Measurements from ENCODE around the gene LAMP1.

The LAMP1 gene

GRCh38 chr13:113353254-113353653 lies 56.2 kb downstream of the LAMP1 start:
- TF ChIP-seq USF1 (IDR thresholded peaks at IDR 0.05) = no peak
- no peak for TF ChIP-seq EP300 (IDR thresholded peaks at IDR 0.05; ENCODE audit: borderline replicate concordance)
- no peak for TF ChIP-seq EGR1 (IDR thresholded peaks at IDR 0.05)
- no peak for TF ChIP-seq TEAD4 (IDR thresholded peaks at IDR 0.05)
- TF ChIP-seq RAD21 (IDR thresholded peaks at IDR 0.05; ENCODE audit: low read depth) = no peak
- TF ChIP-seq FOXM1 (IDR thresholded peaks at IDR 0.05; ENCODE audit: borderline replicate concordance, low read depth) = no peak
- TF ChIP-seq NFIC (IDR thresholded peaks at IDR 0.05) = no peak
- TF ChIP-seq ZBTB7A (IDR thresholded peaks at IDR 0.05; ENCODE audit: low read depth) = no peak
- no peak for TF ChIP-seq CEBPB (IDR thresholded peaks at IDR 0.05)
- no peak for TF ChIP-seq REST (IDR thresholded peaks at IDR 0.05; ENCODE audit: low read depth)
- no peak for TF ChIP-seq MAX (IDR thresholded peaks at IDR 0.05)

GRCh38 chr13:113354831-113355610 lies 58.0 kb downstream of the LAMP1 start:
- TF ChIP-seq NFIC (IDR thresholded peaks at IDR 0.05) (no peak), ZBTB7A (IDR thresholded peaks at IDR 0.05; ENCODE audit: low read depth) (no peak)

- TF ChIP-seq EGR1 (IDR thresholded peaks at IDR 0.05) (no peak), TAF1 (IDR thresholded peaks at IDR 0.05; ENCODE audit: low read depth) (no peak), CREB1 (IDR thresholded peaks at IDR 0.05; ENCODE audit: low read depth) (no peak), EP300 (IDR thresholded peaks at IDR 0.05; ENCODE audit: borderline replicate concordance) (no peak), FOXM1 (IDR thresholded peaks at IDR 0.05; ENCODE audit: borderline replicate concordance, low read depth) (no peak), TEAD4 (IDR thresholded peaks at IDR 0.05) (no peak)
Measured at GRCh38 chr13:113355621-113356020, 58.6 kb downstream of the LAMP1 start.

GRCh38 chr13:113356596-113356995 lies 59.6 kb downstream of the LAMP1 start:
- TF ChIP-seq RAD21 (IDR thresholded peaks at IDR 0.05; ENCODE audit: low read depth) (no peak), TEAD4 (IDR thresholded peaks at IDR 0.05) (no peak), USF1 (IDR thresholded peaks at IDR 0.05) (no peak), CREB1 (IDR thresholded peaks at IDR 0.05; ENCODE audit: low read depth) (no peak), EP300 (IDR thresholded peaks at IDR 0.05; ENCODE audit: borderline replicate concordance) (no peak), EGR1 (IDR thresholded peaks at IDR 0.05) (no peak), YY1 (IDR thresholded peaks at IDR 0.05; ENCODE audit: low read depth) (no peak), CEBPB (IDR thresholded peaks at IDR 0.05) (no peak), REST (IDR thresholded peaks at IDR 0.05; ENCODE audit: low read depth) (no peak), NFIC (IDR thresholded peaks at IDR 0.05) (no peak), MAX (IDR thresholded peaks at IDR 0.05) (no peak), ZBTB7A (IDR thresholded peaks at IDR 0.05; ENCODE audit: low read depth) (no peak), TAF1 (IDR thresholded peaks at IDR 0.05; ENCODE audit: low read depth) (no peak), FOXM1 (IDR thresholded peaks at IDR 0.05; ENCODE audit: borderline replicate concordance, low read depth) (no peak), TCF12 (IDR thresholded peaks at IDR 0.05; ENCODE audit: low read depth) (no peak)

GRCh38 chr13:113357529-113357928 lies 60.5 kb downstream of the LAMP1 start:
- TF ChIP-seq MAX (IDR thresholded peaks at IDR 0.05) (no peak), REST (IDR thresholded peaks at IDR 0.05; ENCODE audit: low read depth) (no peak), EGR1 (IDR thresholded peaks at IDR 0.05) (no peak), TAF1 (IDR thresholded peaks at IDR 0.05; ENCODE audit: low read depth) (no peak), USF1 (IDR thresholded peaks at IDR 0.05) (no peak), RAD21 (IDR thresholded peaks at IDR 0.05; ENCODE audit: low read depth) (no peak), FOXM1 (IDR thresholded peaks at IDR 0.05; ENCODE audit: borderline replicate concordance, low read depth) (no peak), ZBTB7A (IDR thresholded peaks at IDR 0.05; ENCODE audit: low read depth) (no peak), NFIC (IDR thresholded peaks at IDR 0.05) (no peak), TCF12 (IDR thresholded peaks at IDR 0.05; ENCODE audit: low read depth) (no peak), CEBPB (IDR thresholded peaks at IDR 0.05) (no peak), EP300 (IDR thresholded peaks at IDR 0.05; ENCODE audit: borderline replicate concordance) (no peak), CREB1 (IDR thresholded peaks at IDR 0.05; ENCODE audit: low read depth) (no peak), YY1 (IDR thresholded peaks at IDR 0.05; ENCODE audit: low read depth) (no peak)
